ENCODE results near the gene CDK16.

The CDK16 gene

GRCh38 chrX:47235691-47236103, 17.2 kb downstream of the CDK16 start:
- Histone ChIP-seq H3K27ac (replicated peaks) (no peak overlapping the region), H3K27me3 (ENCODE audit: insufficient read depth, poor library complexity, severe bottlenecking) (no peaks in the 10 kb centered on the region), H3K4me3 (replicated peaks; ENCODE audit: insufficient read depth, low read length) (no peak overlapping the region)
- TF ChIP-seq SPI1 (IDR thresholded peaks at IDR 0.05; ENCODE audit: borderline replicate concordance, low read depth) = no peak
- TF ChIP-seq, protein P1, sequence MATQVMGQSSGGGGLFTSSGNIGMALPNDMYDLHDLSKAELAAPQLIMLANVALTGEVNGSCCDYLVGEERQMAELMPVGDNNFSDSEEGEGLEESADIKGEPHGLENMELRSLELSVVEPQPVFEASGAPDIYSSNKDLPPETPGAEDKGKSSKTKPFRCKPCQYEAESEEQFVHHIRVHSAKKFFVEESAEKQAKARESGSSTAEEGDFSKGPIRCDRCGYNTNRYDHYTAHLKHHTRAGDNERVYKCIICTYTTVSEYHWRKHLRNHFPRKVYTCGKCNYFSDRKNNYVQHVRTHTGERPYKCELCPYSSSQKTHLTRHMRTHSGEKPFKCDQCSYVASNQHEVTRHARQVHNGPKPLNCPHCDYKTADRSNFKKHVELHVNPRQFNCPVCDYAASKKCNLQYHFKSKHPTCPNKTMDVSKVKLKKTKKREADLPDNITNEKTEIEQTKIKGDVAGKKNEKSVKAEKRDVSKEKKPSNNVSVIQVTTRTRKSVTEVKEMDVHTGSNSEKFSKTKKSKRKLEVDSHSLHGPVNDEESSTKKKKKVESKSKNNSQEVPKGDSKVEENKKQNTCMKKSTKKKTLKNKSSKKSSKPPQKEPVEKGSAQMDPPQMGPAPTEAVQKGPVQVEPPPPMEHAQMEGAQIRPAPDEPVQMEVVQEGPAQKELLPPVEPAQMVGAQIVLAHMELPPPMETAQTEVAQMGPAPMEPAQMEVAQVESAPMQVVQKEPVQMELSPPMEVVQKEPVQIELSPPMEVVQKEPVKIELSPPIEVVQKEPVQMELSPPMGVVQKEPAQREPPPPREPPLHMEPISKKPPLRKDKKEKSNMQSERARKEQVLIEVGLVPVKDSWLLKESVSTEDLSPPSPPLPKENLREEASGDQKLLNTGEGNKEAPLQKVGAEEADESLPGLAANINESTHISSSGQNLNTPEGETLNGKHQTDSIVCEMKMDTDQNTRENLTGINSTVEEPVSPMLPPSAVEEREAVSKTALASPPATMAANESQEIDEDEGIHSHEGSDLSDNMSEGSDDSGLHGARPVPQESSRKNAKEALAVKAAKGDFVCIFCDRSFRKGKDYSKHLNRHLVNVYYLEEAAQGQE (IDR thresholded peaks at IDR 0.05; ENCODE audit: insufficient replicate concordance, low read depth) = no peak
- TF ChIP-seq, protein P2, sequence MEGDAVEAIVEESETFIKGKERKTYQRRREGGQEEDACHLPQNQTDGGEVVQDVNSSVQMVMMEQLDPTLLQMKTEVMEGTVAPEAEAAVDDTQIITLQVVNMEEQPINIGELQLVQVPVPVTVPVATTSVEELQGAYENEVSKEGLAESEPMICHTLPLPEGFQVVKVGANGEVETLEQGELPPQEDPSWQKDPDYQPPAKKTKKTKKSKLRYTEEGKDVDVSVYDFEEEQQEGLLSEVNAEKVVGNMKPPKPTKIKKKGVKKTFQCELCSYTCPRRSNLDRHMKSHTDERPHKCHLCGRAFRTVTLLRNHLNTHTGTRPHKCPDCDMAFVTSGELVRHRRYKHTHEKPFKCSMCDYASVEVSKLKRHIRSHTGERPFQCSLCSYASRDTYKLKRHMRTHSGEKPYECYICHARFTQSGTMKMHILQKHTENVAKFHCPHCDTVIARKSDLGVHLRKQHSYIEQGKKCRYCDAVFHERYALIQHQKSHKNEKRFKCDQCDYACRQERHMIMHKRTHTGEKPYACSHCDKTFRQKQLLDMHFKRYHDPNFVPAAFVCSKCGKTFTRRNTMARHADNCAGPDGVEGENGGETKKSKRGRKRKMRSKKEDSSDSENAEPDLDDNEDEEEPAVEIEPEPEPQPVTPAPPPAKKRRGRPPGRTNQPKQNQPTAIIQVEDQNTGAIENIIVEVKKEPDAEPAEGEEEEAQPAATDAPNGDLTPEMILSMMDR (IDR thresholded peaks at IDR 0.05; ENCODE audit: insufficient read depth, low read length) = no peak
- no peak for TF ChIP-seq POLR2AphosphoS5 (IDR thresholded peaks at IDR 0.05; ENCODE audit: low read depth)
- no peak for TF ChIP-seq GABPA (IDR thresholded peaks at IDR 0.05; ENCODE audit: low read depth)
- DNase-seq (ENCODE audit: low read depth in 1 of 2, low spot score in 1 of 2) = no peak

- no peak overlapping the region for H3K4me3 ChIP-seq (replicated peaks; ENCODE audit: insufficient read depth, low read length)
- no peaks in the 10 kb centered on the region for H3K27me3 ChIP-seq (ENCODE audit: insufficient read depth, poor library complexity, severe bottlenecking)
- no peak for DNase-seq (ENCODE audit: low read depth in 1 of 2, low spot score in 1 of 2)
- TF ChIP-seq, protein P2 (IDR thresholded peaks at IDR 0.05; ENCODE audit: insufficient read depth, low read length) = no peak
- TF ChIP-seq SPI1 (IDR thresholded peaks at IDR 0.05; ENCODE audit: borderline replicate concordance, low read depth) (no peak), GABPA (IDR thresholded peaks at IDR 0.05; ENCODE audit: low read depth) (no peak), POLR2AphosphoS5 (IDR thresholded peaks at IDR 0.05; ENCODE audit: low read depth) (no peak)
- TF ChIP-seq, protein P1 (IDR thresholded peaks at IDR 0.05; ENCODE audit: insufficient replicate concordance, low read depth) = no peak
- H3K27ac ChIP-seq (replicated peaks) = no peak overlapping the region
These were observed 20.7 kb downstream of the CDK16 start for GRCh38 chrX:47239199-47239598.

GRCh38 chrX:47239898-47240545, 21.5 kb downstream of the CDK16 start:
- DNase-seq (ENCODE audit: low read depth in 1 of 2, low spot score in 1 of 2) = no peak
- TF ChIP-seq POLR2AphosphoS5 (IDR thresholded peaks at IDR 0.05; ENCODE audit: low read depth) (no peak), GABPA (IDR thresholded peaks at IDR 0.05; ENCODE audit: low read depth) (no peak), SPI1 (IDR thresholded peaks at IDR 0.05; ENCODE audit: borderline replicate concordance, low read depth) (no peak)
- TF ChIP-seq, protein P1 (IDR thresholded peaks at IDR 0.05; ENCODE audit: insufficient replicate concordance, low read depth) = no peak
- TF ChIP-seq, protein P2 (IDR thresholded peaks at IDR 0.05; ENCODE audit: insufficient read depth, low read length) = no peak
- no peaks in the 10 kb centered on the region for H3K27me3 ChIP-seq (ENCODE audit: insufficient read depth, poor library complexity, severe bottlenecking)
- H3K27ac ChIP-seq (replicated peaks) = no peak overlapping the region
- H3K4me3 ChIP-seq (replicated peaks; ENCODE audit: insufficient read depth, low read length) = no peak overlapping the region
